ENCODE results near the gene ITPR1. TPM values are rescaled to one million over a fixed set of nuclear protein-coding genes. Genes with fewer than 3 reads are reported as not detected.
"Not testable (repeated sequence)": the region's sequence is repeated elsewhere in the genome, so short reads cannot be mapped to it uniquely, and the experiment has no call there.

The ITPR1 gene
- total RNA-seq, 2 experiments from 2014 or later = 74.3 to 76.2 TPM

DNA sequence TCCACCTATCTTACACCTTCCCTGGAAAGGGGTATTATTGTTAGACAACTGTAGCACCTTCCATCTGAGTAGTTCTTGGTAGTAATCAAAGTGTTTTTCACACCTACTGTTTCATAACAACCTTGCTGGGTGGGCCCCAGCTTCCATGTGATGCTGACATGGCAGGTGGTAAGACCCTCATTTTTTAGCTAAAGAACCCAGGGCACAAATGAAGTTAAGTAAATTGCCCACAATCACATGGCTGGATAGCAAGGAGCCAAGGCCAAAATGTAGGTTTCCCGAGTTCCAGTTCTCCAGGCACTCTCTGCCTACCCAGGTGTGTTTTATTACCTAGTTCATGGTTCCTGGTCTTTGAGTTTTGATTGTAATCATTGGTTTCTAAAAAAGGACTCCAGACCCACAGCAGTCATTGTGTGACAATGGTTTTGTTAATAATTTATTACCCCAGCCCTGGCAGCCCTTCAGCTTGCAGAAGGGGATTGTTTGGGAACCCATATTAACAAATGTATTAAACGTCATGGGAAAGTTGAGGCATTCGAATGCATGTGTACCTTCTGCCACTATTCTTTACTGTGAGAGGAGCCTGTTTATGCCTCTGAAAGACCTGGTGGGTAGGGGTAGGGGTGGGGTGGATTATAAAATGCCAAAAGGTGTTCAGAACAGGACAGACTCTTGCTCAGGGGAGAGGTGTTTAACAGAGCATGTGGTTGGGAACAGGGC lies 263.9 kb downstream of the ITPR1 start:
- peaks cover 67% of the 10 kb centered on the region for H3K36me3 Mint-ChIP-seq
- H3K4me1 Mint-ChIP-seq = peaks cover 60% of the 10 kb centered on the region
- H3K9me3 Mint-ChIP-seq = peaks cover 1% of the 10 kb centered on the region
- ATAC-seq (ENCODE audit: low read depth) = no peak
- POLR2A ChIA-PET = interaction anchor here (0.7 kb wide), 1 partner anchor 23 kb away, joined by 3 read pairs; no protein-coding TSS in a partner anchor
- H3K27me3 Mint-ChIP-seq = no peaks in the 10 kb centered on the region
- no peak overlapping the region for H3K4me3 Mint-ChIP-seq
- no peak overlapping the region for H3K27ac Mint-ChIP-seq
- DNase-seq = no peak

DNA sequence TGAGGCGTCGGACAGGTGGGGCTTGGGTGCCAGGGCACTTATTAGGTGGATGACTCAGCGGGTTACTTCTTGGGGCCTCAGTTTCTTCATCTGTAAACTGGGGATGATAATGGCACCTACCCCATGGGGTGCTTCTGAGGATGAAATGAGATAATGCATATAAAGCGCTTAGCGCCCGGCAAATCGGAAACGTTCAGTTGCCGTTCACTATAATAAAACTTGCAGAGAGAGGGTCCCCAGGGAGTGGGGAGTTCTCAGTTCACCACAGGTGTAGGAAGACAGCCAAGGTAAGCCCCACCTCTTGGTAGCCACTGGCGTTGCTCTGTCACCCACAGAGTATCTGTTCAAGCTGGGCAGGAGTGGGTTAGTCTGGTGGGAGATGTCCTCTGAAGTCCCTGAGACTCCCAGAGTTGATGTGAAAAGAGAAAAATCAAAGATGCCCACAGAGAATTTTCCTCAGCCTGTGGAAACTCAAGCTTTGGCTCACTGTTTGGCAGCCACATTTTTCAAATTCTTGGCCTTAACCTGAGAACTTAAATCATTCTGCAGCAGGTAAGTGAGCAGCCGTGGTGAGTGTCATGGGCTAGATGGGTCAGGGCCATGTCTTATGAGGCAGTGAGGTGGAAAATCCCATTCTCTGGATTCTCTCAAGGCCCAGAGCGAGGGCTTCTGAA lies 264.6 kb downstream of the ITPR1 start:
- Mint-ChIP-seq H3K4me3 (no peak overlapping the region), H3K27me3 (no peaks in the 10 kb centered on the region), H3K9me3 (peaks cover 3% of the 10 kb centered on the region), H3K36me3 (peaks cover 72% of the 10 kb centered on the region), H3K4me1 (peaks cover 59% of the 10 kb centered on the region), H3K27ac (no peak overlapping the region)
- ATAC-seq (ENCODE audit: low read depth) (no peak), DNase-seq (no peak)
- POLR2A ChIA-PET = no interaction called here

DNA sequence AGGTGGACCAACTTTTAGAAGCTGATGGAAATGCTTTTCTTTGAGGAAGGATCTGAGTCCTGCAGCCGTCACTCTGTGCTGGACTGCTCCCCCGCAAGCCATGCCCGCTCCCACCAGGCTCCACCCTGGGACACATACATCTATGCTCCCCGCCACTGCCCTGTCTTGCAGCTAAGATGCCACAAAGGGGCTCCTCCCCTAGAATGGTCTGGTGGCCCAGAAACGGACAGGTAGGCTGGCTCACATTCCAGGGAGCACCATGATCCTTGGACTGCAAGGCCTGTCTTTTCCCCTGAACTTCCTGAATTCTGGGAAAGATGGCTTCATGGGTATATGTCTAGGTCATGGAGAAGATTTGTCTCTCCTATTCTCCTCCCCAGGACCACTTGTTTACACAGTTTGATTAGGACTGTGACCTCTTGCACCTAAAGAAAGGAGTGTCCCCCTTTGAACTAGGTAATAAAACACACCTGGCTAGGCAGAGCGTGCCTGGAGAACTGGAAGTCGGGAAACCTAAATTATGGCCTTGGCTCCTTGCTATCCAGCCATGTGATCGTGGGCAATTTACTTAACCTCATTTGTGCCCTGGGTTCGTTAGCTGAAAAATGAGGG lies 265.2 kb downstream of the ITPR1 start:
- POLR2A ChIA-PET = no interaction called here
- H3K4me1 Mint-ChIP-seq = peaks cover 55% of the 10 kb centered on the region
- H3K36me3 Mint-ChIP-seq = peaks cover 74% of the 10 kb centered on the region
- ATAC-seq (ENCODE audit: low read depth) = no peak
- H3K27ac Mint-ChIP-seq = no peak overlapping the region
- peaks cover 8% of the 10 kb centered on the region for H3K9me3 Mint-ChIP-seq
- H3K4me3 Mint-ChIP-seq = no peak overlapping the region
- H3K27me3 Mint-ChIP-seq = no peaks in the 10 kb centered on the region
- no peak for DNase-seq

DNA sequence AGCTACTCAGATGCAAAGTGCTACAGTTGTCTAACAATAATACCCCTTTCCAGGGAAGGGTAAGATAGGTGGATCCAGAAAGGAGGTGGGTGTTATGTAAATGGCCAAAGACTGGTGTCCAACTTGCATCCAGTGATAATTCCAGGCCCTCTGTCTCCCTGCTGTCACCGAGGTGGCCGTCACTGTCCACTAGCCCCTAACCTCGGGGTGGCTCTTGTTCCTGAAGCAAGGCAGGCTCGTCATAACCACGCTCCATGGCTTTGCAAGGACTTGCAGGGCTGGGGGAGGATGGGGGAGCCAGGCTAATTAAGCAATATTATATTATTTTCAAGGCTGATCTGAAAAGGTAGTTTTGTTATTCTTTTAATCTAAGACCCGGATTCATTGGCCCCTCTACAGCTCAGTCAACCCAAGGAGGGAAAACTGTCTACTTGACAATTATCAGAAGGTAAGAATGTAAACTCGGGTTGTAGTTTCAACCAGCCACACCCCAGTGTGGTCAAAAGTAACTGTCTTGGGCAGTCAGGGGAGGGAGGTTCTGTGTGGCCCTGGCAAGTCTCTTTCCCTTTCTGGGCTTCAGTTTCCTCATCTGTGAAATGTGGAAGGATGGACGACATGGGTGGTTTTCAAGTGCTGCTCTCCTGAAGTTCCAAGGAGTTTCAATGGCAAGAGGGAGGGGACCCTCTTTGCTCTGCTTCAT lies 266.0 kb downstream of the ITPR1 start:
- ATAC-seq (ENCODE audit: low read depth) (no peak), DNase-seq (no peak)
- Mint-ChIP-seq H3K4me1 (peaks cover 47% of the 10 kb centered on the region), H3K9me3 (peaks cover 10% of the 10 kb centered on the region), H3K36me3 (peaks cover 74% of the 10 kb centered on the region), H3K27ac (no peak overlapping the region), H3K27me3 (no peaks in the 10 kb centered on the region), H3K4me3 (peak overlapping the region; percentile 31)
- POLR2A ChIA-PET = no interaction called here

DNA sequence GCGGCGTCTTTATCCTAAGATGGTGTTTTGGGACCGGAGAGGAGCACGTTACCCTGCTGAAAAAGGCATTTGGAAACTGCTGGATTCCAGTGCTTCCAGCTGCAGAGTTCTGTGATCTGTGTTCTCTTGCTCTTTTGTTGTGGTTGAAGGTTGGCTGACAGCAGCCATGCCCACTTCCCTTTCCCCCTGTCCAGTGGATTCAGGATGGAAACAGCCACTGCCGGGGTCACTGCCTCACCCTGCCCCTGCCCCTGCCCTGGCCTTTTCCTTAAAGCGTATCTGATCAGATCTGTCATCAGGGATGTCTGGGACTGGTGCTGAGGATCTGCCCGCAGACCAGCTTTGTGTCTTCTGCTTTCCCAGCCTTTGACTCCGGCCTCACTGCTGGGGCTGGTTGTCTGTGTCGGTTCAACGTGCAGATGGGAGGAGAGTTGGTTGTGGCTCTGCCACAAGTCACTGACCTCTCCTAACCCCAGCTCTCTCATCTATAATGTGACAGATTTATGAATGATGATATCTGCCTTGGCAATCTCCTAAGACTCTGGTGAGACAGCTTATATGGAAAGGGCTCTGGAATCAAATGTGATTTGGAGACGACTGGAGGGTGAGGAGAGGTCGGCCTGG lies 266.7 kb downstream of the ITPR1 start:
- peaks cover 14% of the 10 kb centered on the region for H3K9me3 Mint-ChIP-seq
- no peaks in the 10 kb centered on the region for H3K27me3 Mint-ChIP-seq
- ATAC-seq (ENCODE audit: low read depth) (no peak), DNase-seq (no peak)
- POLR2A ChIA-PET = no interaction called here
- peaks cover 74% of the 10 kb centered on the region for H3K36me3 Mint-ChIP-seq
- H3K27ac Mint-ChIP-seq = peak overlapping the region; percentile 80
- peaks cover 40% of the 10 kb centered on the region for H3K4me1 Mint-ChIP-seq
- H3K4me3 Mint-ChIP-seq = peak overlapping the region; percentile 31

DNA sequence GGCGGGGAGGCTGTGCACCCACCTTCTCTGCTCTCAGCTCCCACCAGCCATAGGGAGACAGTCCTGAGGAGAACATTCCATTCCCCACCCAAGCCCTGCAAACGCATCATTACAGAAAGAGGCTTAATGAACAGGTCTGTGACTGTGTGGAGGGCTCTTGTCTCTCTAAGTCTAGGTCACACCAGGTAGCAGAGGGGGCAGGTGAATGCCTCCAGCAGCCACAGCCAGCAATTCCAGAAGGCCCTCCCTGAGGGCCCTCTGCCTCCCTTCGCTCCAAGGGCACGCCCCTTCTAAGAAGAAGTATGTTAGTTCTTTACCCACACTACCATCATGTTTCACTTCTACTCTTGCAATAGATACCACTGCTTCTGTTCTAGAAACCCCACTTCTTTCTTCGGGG lies 268.6 kb downstream of the ITPR1 start:
- POLR2A ChIA-PET = no interaction called here

DNA sequence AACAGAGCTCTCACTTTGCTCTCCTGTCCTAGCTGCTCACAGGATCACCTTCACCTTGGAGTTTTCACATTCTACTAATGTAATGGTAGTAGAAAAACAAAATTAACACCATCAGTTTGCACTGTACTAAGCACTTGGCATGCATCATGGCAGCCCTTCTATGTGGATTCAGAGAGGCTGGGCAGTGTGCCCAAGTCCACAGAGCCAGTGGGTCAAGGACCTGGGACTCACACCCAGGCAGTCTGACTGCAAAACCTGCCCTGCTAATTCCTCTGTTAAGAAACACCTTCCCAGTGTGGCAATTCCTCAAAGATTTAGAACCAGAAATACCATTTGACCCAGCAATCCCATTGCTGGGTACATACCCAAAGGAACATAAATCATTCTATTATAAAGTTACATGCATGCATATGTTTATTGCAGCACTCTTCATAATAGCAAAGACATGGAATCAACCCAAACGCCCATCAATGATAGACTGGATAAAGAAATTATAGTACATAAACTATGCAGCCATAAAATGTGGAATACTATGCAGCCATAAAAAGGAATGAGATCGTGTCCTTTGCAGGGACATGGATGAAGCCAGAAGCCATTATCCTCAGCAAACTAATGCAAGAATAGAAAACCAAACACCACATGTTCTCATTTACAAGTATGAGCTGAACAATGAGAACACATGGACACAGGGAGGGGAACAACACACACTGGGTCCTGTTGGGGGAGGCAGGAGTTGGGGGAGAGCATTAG lies 269.5 kb downstream of the ITPR1 start:
- Mint-ChIP-seq H3K9me3 (peaks cover 30% of the 10 kb centered on the region), H3K4me1 (peaks cover 24% of the 10 kb centered on the region), H3K36me3 (peaks cover 86% of the 10 kb centered on the region)
- H3K4me3 Mint-ChIP-seq; POLR2A ChIA-PET; H3K27me3 Mint-ChIP-seq; ATAC-seq (ENCODE audit: low read depth); DNase-seq; H3K27ac Mint-ChIP-seq: not testable (repeated sequence)

More for the DNA sequence above, 268.6 kb downstream of the ITPR1 start:
- DNase-seq (no peak), ATAC-seq (ENCODE audit: low read depth) (no peak)
- no peak overlapping the region for H3K27ac Mint-ChIP-seq
- H3K4me1 Mint-ChIP-seq = peaks cover 25% of the 10 kb centered on the region
- no peak overlapping the region for H3K4me3 Mint-ChIP-seq
- H3K36me3 Mint-ChIP-seq = peaks cover 81% of the 10 kb centered on the region
- peaks cover 28% of the 10 kb centered on the region for H3K9me3 Mint-ChIP-seq
- H3K27me3 Mint-ChIP-seq = no peaks in the 10 kb centered on the region

DNA sequence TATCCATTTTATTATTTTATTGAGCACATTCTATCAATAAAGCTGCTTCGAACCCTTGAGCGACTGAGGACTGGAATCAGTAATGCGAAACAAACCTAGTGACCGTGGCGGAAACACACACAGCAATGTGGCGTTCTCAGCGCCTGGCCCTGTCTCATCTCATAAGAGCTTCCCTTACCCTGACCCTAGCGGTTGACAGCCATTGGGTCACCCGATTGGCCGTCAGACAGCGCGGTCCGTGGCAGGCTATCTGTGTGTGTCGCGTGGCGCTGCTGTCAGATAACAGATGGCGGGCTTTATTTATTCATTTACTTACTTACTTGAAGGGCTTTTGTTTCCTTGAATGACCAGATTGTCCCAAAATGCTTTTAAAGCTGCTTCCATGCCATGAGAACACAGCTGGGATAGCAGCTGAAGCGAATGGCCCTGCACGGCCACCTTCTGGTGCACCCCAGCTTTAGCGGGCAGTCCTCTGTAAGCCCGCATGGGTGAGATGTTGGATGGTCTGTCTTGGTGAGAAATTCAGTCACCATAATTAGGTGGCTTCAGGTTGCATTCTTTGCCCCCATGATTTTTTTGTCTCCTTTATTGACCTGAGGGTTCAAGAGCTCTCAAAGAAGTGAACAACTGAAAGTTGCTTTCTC lies 270.6 kb downstream of the ITPR1 start:
- Mint-ChIP-seq H3K27me3 (no peaks in the 10 kb centered on the region), H3K4me1 (peaks cover 23% of the 10 kb centered on the region), H3K27ac (no peak overlapping the region), H3K9me3 (peaks cover 30% of the 10 kb centered on the region), H3K4me3 (no peak overlapping the region), H3K36me3 (peaks cover 89% of the 10 kb centered on the region)
- POLR2A ChIA-PET = no interaction called here
- no peak for ATAC-seq (ENCODE audit: low read depth)
- no peak for DNase-seq

DNA sequence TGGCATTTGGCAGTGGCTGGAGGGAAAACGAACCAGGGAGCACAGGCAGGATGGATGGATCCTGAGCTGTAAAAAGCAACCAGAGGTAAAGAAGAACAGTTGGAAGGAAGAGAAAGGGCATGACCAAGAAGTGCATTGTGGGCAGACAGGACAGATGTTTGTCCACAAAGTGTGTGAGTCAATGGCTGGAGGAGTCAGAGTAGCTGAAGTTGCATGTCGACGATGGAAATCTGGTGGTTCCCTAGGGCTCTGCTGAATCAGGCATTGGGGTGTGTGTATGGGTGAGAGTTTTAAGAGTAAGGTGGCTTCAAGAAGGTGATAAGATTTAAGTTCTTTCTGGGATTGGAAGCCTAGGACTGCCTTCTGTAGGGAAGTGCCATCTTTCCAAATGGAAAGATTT lies 272.1 kb downstream of the ITPR1 start:
- ATAC-seq (ENCODE audit: low read depth) (no peak), DNase-seq (no peak)
- Mint-ChIP-seq H3K4me3 (no peak overlapping the region), H3K4me1 (peaks cover 16% of the 10 kb centered on the region), H3K27me3 (no peaks in the 10 kb centered on the region), H3K36me3 (peaks cover 91% of the 10 kb centered on the region), H3K9me3 (peaks cover 30% of the 10 kb centered on the region), H3K27ac (no peak overlapping the region)
- POLR2A ChIA-PET = no interaction called here

DNA sequence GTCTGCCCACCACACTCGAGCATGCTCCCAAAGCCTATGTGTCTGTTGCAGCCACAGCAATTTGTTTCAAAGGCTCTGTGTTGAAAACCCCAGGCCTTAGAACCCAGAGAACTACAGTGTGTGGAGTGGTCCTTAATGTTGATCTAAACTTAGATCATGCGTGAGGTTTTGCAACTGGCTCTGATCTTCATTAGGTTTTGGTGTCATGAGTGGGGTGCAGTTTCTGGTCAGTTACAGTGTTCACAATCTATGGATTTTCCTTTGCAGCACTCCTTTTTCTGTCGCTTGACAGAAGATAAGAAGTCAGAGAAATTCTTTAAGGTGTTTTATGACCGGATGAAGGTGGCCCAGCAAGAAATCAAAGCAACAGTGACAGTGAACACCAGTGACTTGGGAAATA lies 273.1 kb downstream of the ITPR1 start:
- Mint-ChIP-seq H3K9me3 (peaks cover 30% of the 10 kb centered on the region), H3K36me3 (peaks cover 92% of the 10 kb centered on the region), H3K27ac (no peak overlapping the region), H3K27me3 (no peaks in the 10 kb centered on the region), H3K4me3 (no peak overlapping the region), H3K4me1 (peaks cover 23% of the 10 kb centered on the region)
- POLR2A ChIA-PET = interaction anchor here (1.1 kb wide), 1 partner anchor 11 kb away, joined by 3 read pairs; no protein-coding TSS in a partner anchor
- no peak for ATAC-seq (ENCODE audit: low read depth)
- no peak for DNase-seq

DNA sequence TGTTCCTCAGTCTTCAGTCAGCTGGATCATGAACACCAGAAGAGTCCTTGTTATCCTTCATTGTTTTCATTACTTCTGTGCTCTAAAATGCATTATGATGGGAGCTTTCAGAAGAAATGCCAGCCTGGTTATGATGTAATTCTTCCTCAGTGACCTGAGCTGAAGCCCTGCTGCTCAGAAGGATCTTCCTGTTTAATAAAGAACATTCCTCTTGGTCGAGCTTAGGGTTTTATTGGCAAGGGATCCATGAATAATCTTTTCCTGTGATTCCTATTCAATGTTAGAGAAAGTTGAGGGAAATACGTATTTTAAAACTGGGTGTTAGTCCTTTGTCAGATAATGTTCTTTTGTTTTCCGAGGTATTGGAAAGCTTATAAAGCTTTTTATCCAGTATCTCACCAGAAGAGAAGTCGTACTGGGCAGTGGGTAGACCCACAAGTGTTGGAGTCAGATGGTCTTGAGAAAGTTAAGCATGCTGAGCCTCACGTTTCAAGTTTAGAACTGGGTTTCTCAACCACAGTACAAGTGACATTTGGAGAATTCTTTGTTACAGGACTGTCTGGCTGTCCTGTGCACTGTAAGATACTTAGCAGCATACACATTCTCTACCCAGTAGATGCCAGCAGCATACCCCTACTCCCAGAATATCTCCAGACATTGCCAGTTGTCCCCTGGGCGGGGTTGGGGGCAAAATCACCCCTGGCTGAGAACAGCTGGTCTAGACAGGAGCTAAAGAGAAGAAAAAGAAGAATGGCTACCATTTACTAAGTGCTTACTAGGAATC lies 273.8 kb downstream of the ITPR1 start:
- DNase-seq (no peak), ATAC-seq (ENCODE audit: low read depth) (no peak)
- Mint-ChIP-seq H3K36me3 (peaks cover 87% of the 10 kb centered on the region), H3K4me1 (peaks cover 22% of the 10 kb centered on the region), H3K4me3 (no peak overlapping the region), H3K9me3 (peaks cover 30% of the 10 kb centered on the region), H3K27me3 (no peaks in the 10 kb centered on the region), H3K27ac (no peak overlapping the region)
- POLR2A ChIA-PET = interaction anchor here (1.1 kb wide), 1 partner anchor 12 kb away, joined by 3 read pairs; no protein-coding TSS in a partner anchor

All from activated naive CD8-positive, alpha-beta T cell treated with anti-CD3 and anti-CD28 coated beads, Interleukin-2, amount 10 ng/mL, durations not matched to agents 7 days and 5 days (primary cell).